Left lung (tissue), 10 donors: ENCODE data around the gene SH3PXD2B. TPM values are rescaled to one million over a fixed set of nuclear protein-coding genes. Genes with fewer than 3 reads are reported as not detected.

Source experiments
- ATAC-seq: fragments of 200-7000 bp; cut with Tn5 transposase; one replicate; pipeline ENCODE4 v1.9.1; 2020; ENCODE audit warnings: moderate library complexity
- DNase-seq, 4 donors: peaks; one replicate each; pipeline ENCODE4 v3.0.0-alpha.2; 2013 to 2020
- H3K27ac ChIP-seq, 2 donors: fragments of 200-600 bp; sonication (generic) in 1 of 2; one replicate each; pipeline versions ENCODE4 v1.5.0 to v1.8.0; 2020 to 2021
- H3K27me3 ChIP-seq, 2 donors: fragments of 200-600 bp; sonication (generic) in 1 of 2; one replicate each; pipeline versions ENCODE4 v1.5.0 to v1.8.0; 2020 to 2021
- H3K36me3 ChIP-seq, 2 donors: fragments of 200-600 bp; sonication (generic) in 1 of 2; one replicate each; pipeline versions ENCODE4 v1.5.0 to v1.8.0; 2020 to 2021
- H3K4me1 ChIP-seq, 2 donors: fragments of 200-600 bp; one replicate each; pipeline ENCODE4 v1.8.0; 2021
- H3K4me3 ChIP-seq, 2 donors: fragments of 200-600 bp; sonication (generic) in 1 of 2; one replicate each; pipeline versions ENCODE4 v1.5.0 to v1.8.0; 2020 to 2021; ENCODE audit warnings: mild to moderate bottlenecking in 1 of 2
- H3K9me3 ChIP-seq, 2 donors: fragments of 200-600 bp; sonication (generic) in 1 of 2; one replicate each; pipeline versions ENCODE4 v1.5.0 to v1.8.0; 2020 to 2021
- CTCF ChIP-seq, 2 donors: fragments of 200-600 bp; sonication (generic) in 1 of 2; IDR thresholded peaks; one replicate each; pipeline versions ENCODE4 v1.5.0 to v1.8.0; 2021; ENCODE audit warnings: antibody characterized with exemption in 2 of 2
- intact Hi-C, 2 donors: fragments of 100-400 bp; cut with DNase I; formaldehyde crosslinking; loops; one replicate each; pipeline versions ENCODE4 v1.11.2 to v1.14.2; 2022
- polyA plus RNA-seq, 6 donors: library from polyadenylated mRNA; unstranded; fragments of 120-200 nt; gene quantifications; one replicate each; pipeline ENCODE4 v1.2.1, GENCODE V29; 2013; ENCODE audit not compliant: insufficient read length in 6 of 6
- total RNA-seq, 2 donors: library from RNA; stranded (reverse); fragmentation: NEBNext Ultra II Directional; extraction: Animal tissue kit (Norgen Biotek cat#: 25700); gene quantifications; one replicate each; pipeline ENCODE4 v1.2.1, GENCODE V29; 2021
- donor health status: DM: no; HTN: yes; CAD: no.
- donor health status: DM: no; HTN: no; CAD: no.

SH3PXD2B gene
- total and polyA plus RNA-seq, 8 donors, result 35.4 to 57.5 (median 43.8) TPM

- Histone ChIP-seq H3K27me3 (no peaks in the 10 kb centered on the region), H3K4me3 (no peak overlapping the region), H3K9me3 (no peaks in the 10 kb centered on the region), H3K4me1 (no peaks in the 10 kb centered on the region), H3K27ac (no peak overlapping the region), H3K36me3 (no peaks in the 10 kb centered on the region)
- DNase-seq (no peak), ATAC-seq (no peak)
- no peak for TF ChIP-seq CTCF (IDR thresholded peaks at IDR 0.05)
- intact Hi-C loops, result no loop called here
Measured at GRCh38 chr5:172311605-172312004, 142.7 kb downstream of the SH3PXD2B start.

- Histone ChIP-seq H3K4me3 (no peak overlapping the region), H3K4me1 (no peaks in the 10 kb centered on the region), H3K27ac (no peak overlapping the region), H3K36me3 (no peaks in the 10 kb centered on the region), H3K27me3 (no peaks in the 10 kb centered on the region), H3K9me3 (peaks cover 0 to 1% of the 10 kb centered on the region in 2 donors)
- intact Hi-C loops, result no loop called here
- no peak for ATAC-seq
- no peak for TF ChIP-seq CTCF (IDR thresholded peaks at IDR 0.05)
- DNase-seq, result no peak
Measured at GRCh38 chr5:172311026-172311425, 143.3 kb downstream of the SH3PXD2B start.

GRCh38 chr5:172305380-172305779, 148.9 kb downstream of the SH3PXD2B start:
- no peak overlapping the region for H3K4me3 ChIP-seq

GRCh38 chr5:172303572-172304335, 150.6 kb downstream of the SH3PXD2B start:
- intact Hi-C loops, result no loop called here
- TF ChIP-seq CTCF (IDR thresholded peaks at IDR 0.05), result no peak
- Histone ChIP-seq H3K36me3 (no peaks in the 10 kb centered on the region), H3K9me3 (peaks cover 0 to 10% of the 10 kb centered on the region in 2 donors), H3K4me1 (no peaks in the 10 kb centered on the region), H3K4me3 (no peak overlapping the region), H3K27me3 (no peaks in the 10 kb centered on the region), H3K27ac (no peak overlapping the region)
- ATAC-seq (no peak), DNase-seq (no peak)

More at GRCh38 chr5:172305380-172305779, 148.9 kb downstream of the SH3PXD2B start:
- ATAC-seq, result no peak
- no peak for TF ChIP-seq CTCF (IDR thresholded peaks at IDR 0.05)
- DNase-seq, result no peak
- Histone ChIP-seq H3K27ac (no peak overlapping the region), H3K4me1 (no peaks in the 10 kb centered on the region), H3K27me3 (no peaks in the 10 kb centered on the region), H3K9me3 (peaks cover 0 to 10% of the 10 kb centered on the region in 2 donors), H3K36me3 (no peaks in the 10 kb centered on the region)
- intact Hi-C loops, result no loop called here

GRCh38 chr5:172303162-172303561, 151.2 kb downstream of the SH3PXD2B start:
- no peaks in the 10 kb centered on the region for H3K4me1 ChIP-seq
- no peak for TF ChIP-seq CTCF (IDR thresholded peaks at IDR 0.05)
- intact Hi-C loops, result no loop called here
- H3K36me3 ChIP-seq, result no peaks in the 10 kb centered on the region
- peaks cover 0 to 10% of the 10 kb centered on the region in 2 donors for H3K9me3 ChIP-seq
- ATAC-seq (no peak), DNase-seq (no peak)
- H3K4me3 ChIP-seq, result no peak overlapping the region
- no peaks in the 10 kb centered on the region for H3K27me3 ChIP-seq
- H3K27ac ChIP-seq, result no peak overlapping the region
